CD4-positive, alpha-beta memory T cell (primary cell): ENCODE measurements around the gene TPRG1L. TPM values are rescaled to one million over a fixed set of nuclear protein-coding genes. Genes with fewer than 3 reads are reported as not detected.
A peak's percentile ranks its signal among the peaks of the same experiment; 100 is the strongest.
"Not testable (repeated sequence)": the region's sequence is repeated elsewhere in the genome, so short reads cannot be mapped to it uniquely, and the experiment has no call there.

Source experiments
- CTCF ChIA-PET: fragments of 350-600 bp; sonication (Branson Sonifier 250); formaldehyde crosslinking; loops from one replicate; lab custom pipeline; 2021; ENCODE audit warnings: inconsistent platforms; ENCODE audit not compliant: partially characterized antibody; lab: Charles Lee
- POLR2A ChIA-PET: fragments of 350-600 bp; sonication (Branson Sonifier 250); formaldehyde crosslinking; loops from one replicate; lab custom pipeline; 2021; ENCODE audit not compliant: partially characterized antibody; lab: Charles Lee
- DNase-seq, 5 donors: peaks; one replicate each; pipeline versions ENCODE4 v3.0.0 to v3.0.0-alpha.2; 2020 to 2022; ENCODE audit warnings: mixed read lengths in 1 of 5
- H3K27ac ChIP-seq: one replicate; pipeline ENCODE4 v1.7.0; 2013; ENCODE audit warnings: low read depth, low read length
- H3K27me3 ChIP-seq: 2 replicates; pipeline ENCODE4 v1.7.0; 2013; ENCODE audit warnings: mild to moderate bottlenecking, low read length, moderate library complexity; ENCODE audit not compliant: insufficient read depth
- H3K36me3 ChIP-seq: 2 replicates; pipeline ENCODE4 v1.7.0; 2013; ENCODE audit warnings: mild to moderate bottlenecking, low read length, moderate library complexity; ENCODE audit not compliant: insufficient read depth
- H3K4me1 ChIP-seq: 2 replicates; pipeline ENCODE4 v1.7.0; 2013; ENCODE audit warnings: mild to moderate bottlenecking, low read length, moderate library complexity; ENCODE audit not compliant: insufficient read depth
- H3K4me3 ChIP-seq, 2 donors: one replicate each; pipeline ENCODE4 v1.7.0; 2013; ENCODE audit warnings: low read length in 2 of 2, mild to moderate bottlenecking in 1 of 2
- H3K9me3 ChIP-seq, 2 donors: one replicate each; pipeline ENCODE4 v1.7.0; 2013; ENCODE audit warnings: low read length in 2 of 2, control low read depth in 1 of 2; ENCODE audit not compliant: control insufficient read depth in 1 of 2
- H3K27ac Mint-ChIP-seq, 7 donors: one replicate each; pipeline ENCODE4 v1.8.0; 2020 to 2021; ENCODE audit warnings: mixed read lengths in 7 of 7, mild to moderate bottlenecking in 6 of 7, inconsistent platforms in 3 of 7, moderate library complexity in 3 of 7
- H3K27me3 Mint-ChIP-seq, 2 donors: one replicate each; pipeline ENCODE4 v1.8.0; 2020 to 2021; ENCODE audit warnings: mixed read lengths in 2 of 2
- H3K36me3 Mint-ChIP-seq, 2 donors: one replicate each; pipeline ENCODE4 v1.8.0; 2020 to 2021; ENCODE audit warnings: mixed read lengths in 2 of 2, inconsistent platforms in 1 of 2, mild to moderate bottlenecking in 1 of 2
- H3K4me1 Mint-ChIP-seq, 4 donors: one replicate each; pipeline ENCODE4 v1.8.0; 2020 to 2021; ENCODE audit warnings: mixed read lengths in 4 of 4, mild to moderate bottlenecking in 1 of 4
- H3K4me3 Mint-ChIP-seq, 8 donors: one replicate each; pipeline ENCODE4 v1.8.0; 2020 to 2021; ENCODE audit warnings: mixed read lengths in 8 of 8, mild to moderate bottlenecking in 7 of 8, moderate library complexity in 6 of 8, inconsistent platforms in 3 of 8
- H3K9me3 Mint-ChIP-seq, 8 donors: one replicate each; pipeline ENCODE4 v1.8.0; 2020 to 2021; ENCODE audit warnings: mixed read lengths in 8 of 8, mild to moderate bottlenecking in 5 of 8, inconsistent platforms in 3 of 8, moderate library complexity in 1 of 8
- intact Hi-C: fragments of 100-400 bp; cut with micrococcal nuclease; formaldehyde crosslinking; loops from one replicate; pipeline ENCODE4 v1.15.1; 2023
- polyA plus RNA-seq, 2 donors: library from polyadenylated mRNA; unstranded; fragments of 300-500 nt; fragmentation: Illumina TruSeq; gene quantifications; one replicate each; pipeline ENCODE4 v1.2.3, GENCODE V29; 2021
- total RNA-seq, 2 experiments: library from RNA; stranded (reverse); gene quantifications; one replicate each; pipeline ENCODE4 v1.2.3, GENCODE V29; 2021

The TPRG1L gene
- total and polyA plus RNA-seq, 4 experiments from 2014 or later: 41.4 to 59.5 (median 52.2) TPM

GRCh38 chr1:3617806-3618345 is 6.9 kb upstream of the TPRG1L start:
- H3K4me1 ChIP-seq: peaks cover 15% of the 10 kb centered on the region
- no peak overlapping the region for H3K27ac Mint-ChIP-seq
- H3K27ac ChIP-seq: no peak overlapping the region
- no peaks in the 10 kb centered on the region for H3K36me3 Mint-ChIP-seq
- DNase-seq: no peak
- H3K27me3 Mint-ChIP-seq: peaks cover 0 to 6% of the 10 kb centered on the region in 2 donors
- no peaks in the 10 kb centered on the region for H3K9me3 Mint-ChIP-seq
- ChIA-PET CTCF (interaction anchor here (1.1 to 2.5 kb wide), 5 partner anchors 21 to 129 kb away, joined by 3 to 16 read pairs (median 5); no protein-coding TSS in a partner anchor), POLR2A (interaction anchor here (1.4 kb wide), 1 partner anchor 127 kb away, joined by 4 read pairs; no protein-coding TSS in a partner anchor)
- H3K27me3 ChIP-seq: no peaks in the 10 kb centered on the region
- no peak overlapping the region for H3K4me3 ChIP-seq
- no peak overlapping the region for H3K4me3 Mint-ChIP-seq
- intact Hi-C loops: loop anchor here (2.0 kb wide), 1 partner anchor 29 kb away; no protein-coding TSS in a partner anchor
- H3K9me3 ChIP-seq: no peaks in the 10 kb centered on the region
- no peaks in the 10 kb centered on the region for H3K36me3 ChIP-seq
- H3K4me1 Mint-ChIP-seq: peaks cover 10 to 28% (median 22%) of the 10 kb centered on the region in 4 donors

DNA sequence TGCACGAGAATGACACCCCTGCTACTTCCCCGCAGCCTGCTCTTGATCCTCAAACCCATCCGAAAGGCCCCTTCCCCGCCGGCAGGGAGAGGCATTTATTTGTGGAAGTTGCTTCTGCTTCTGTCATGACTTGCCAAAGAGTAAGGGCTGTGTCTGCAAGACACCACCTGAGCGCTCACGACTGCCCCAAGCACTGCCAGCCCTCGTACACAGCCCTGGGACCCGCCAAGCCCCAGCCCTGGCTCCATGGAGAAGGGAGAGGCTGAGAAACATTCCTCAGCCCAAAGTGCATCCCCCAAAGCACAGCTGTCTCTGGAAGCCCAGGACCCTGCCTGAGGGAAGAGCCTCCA is 6.3 kb upstream of the TPRG1L start:
- H3K4me3 Mint-ChIP-seq: no peak overlapping the region
- Histone ChIP-seq H3K4me3 (no peak overlapping the region), H3K27me3 (no peaks in the 10 kb centered on the region), H3K9me3 (no peaks in the 10 kb centered on the region), H3K4me1 (peaks cover 21% of the 10 kb centered on the region), H3K27ac (no peak overlapping the region), H3K36me3 (no peaks in the 10 kb centered on the region)
- DNase-seq: no peak
- no peaks in the 10 kb centered on the region for H3K9me3 Mint-ChIP-seq
- peaks cover 15 to 35% (median 28%) of the 10 kb centered on the region in 4 donors for H3K4me1 Mint-ChIP-seq
- POLR2A ChIA-PET: interaction anchor here (0.9 to 3.7 kb wide), 6 partner anchors 88 to 166 kb away, joined by 3 to 13 read pairs (median 4); no protein-coding TSS in a partner anchor
- peaks cover 0 to under 1% of the 10 kb centered on the region in 2 donors for H3K36me3 Mint-ChIP-seq
- CTCF ChIA-PET: interaction anchor here (0.7 to 6.1 kb wide), 19 partner anchors 11 to 166 kb away, joined by 3 to 60 read pairs (median 4); no protein-coding TSS in a partner anchor
- peak overlapping the region in 1 of 7 donors; percentile 53 for H3K27ac Mint-ChIP-seq
- intact Hi-C loops: loop anchor here (2.0 kb wide), 1 partner anchor 30 kb away; no protein-coding TSS in a partner anchor
- peaks cover 0 to 6% of the 10 kb centered on the region in 2 donors for H3K27me3 Mint-ChIP-seq

GRCh38 chr1:3618881-3619671 is 5.7 kb upstream of the TPRG1L start:
- Mint-ChIP-seq H3K4me3 (no peak overlapping the region), H3K27ac (peak overlapping the region in 2 of 7 donors; percentile 53 to 60), H3K4me1 (peaks cover 20 to 40% (median 34%) of the 10 kb centered on the region in 4 donors), H3K27me3 (peaks cover 0 to 1% of the 10 kb centered on the region in 2 donors), H3K9me3 (no peaks in the 10 kb centered on the region), H3K36me3 (peaks cover 0 to 2% of the 10 kb centered on the region in 2 donors)
- no peak overlapping the region for H3K4me3 ChIP-seq
- no peak overlapping the region for H3K27ac ChIP-seq
- no peaks in the 10 kb centered on the region for H3K9me3 ChIP-seq
- intact Hi-C loops: loop anchor here (1.0 to 2.0 kb wide), 5 partner anchors 30 to 166 kb away; no protein-coding TSS in a partner anchor
- H3K27me3 ChIP-seq: no peaks in the 10 kb centered on the region
- DNase-seq: peak; percentile 74 to 81 (median 78)
- peaks cover 27% of the 10 kb centered on the region for H3K4me1 ChIP-seq
- POLR2A ChIA-PET: interaction anchor here (0.6 to 3.7 kb wide), 7 partner anchors 89 to 166 kb away, joined by 3 to 13 read pairs (median 4); no protein-coding TSS in a partner anchor
- CTCF ChIA-PET: interaction anchor here (0.7 to 6.1 kb wide), 19 partner anchors 11 to 166 kb away, joined by 3 to 60 read pairs (median 4); no protein-coding TSS in a partner anchor
- no peaks in the 10 kb centered on the region for H3K36me3 ChIP-seq

- H3K4me3 ChIP-seq: no peak overlapping the region
- H3K4me1 Mint-ChIP-seq: peaks cover 23 to 52% (median 39%) of the 10 kb centered on the region in 4 donors
- no peaks in the 10 kb centered on the region for H3K36me3 ChIP-seq
- H3K27me3 ChIP-seq: no peaks in the 10 kb centered on the region
- intact Hi-C loops: loop anchor here (1.0 kb wide), 1 partner anchor 104 kb away; no protein-coding TSS in a partner anchor
- peak overlapping the region in 2 of 7 donors; percentile 46 to 64 for H3K27ac Mint-ChIP-seq
- peaks cover 32% of the 10 kb centered on the region for H3K4me1 ChIP-seq
- H3K9me3 Mint-ChIP-seq: peaks cover 0 to 2% (median 0%) of the 10 kb centered on the region in 8 donors
- no peaks in the 10 kb centered on the region for H3K9me3 ChIP-seq
- POLR2A ChIA-PET: interaction anchor here (2.2 to 3.7 kb wide), 2 partner anchors 90 to 168 kb away, joined by 5 to 13 read pairs; no protein-coding TSS in a partner anchor
- peak overlapping the region in 1 of 8 donors; percentile 52 for H3K4me3 Mint-ChIP-seq
- DNase-seq: no peak
- no peaks in the 10 kb centered on the region for H3K27me3 Mint-ChIP-seq
- CTCF ChIA-PET: interaction anchor here (1.0 to 6.1 kb wide), 12 partner anchors 25 to 168 kb away, joined by 3 to 60 read pairs (median 6); no protein-coding TSS in a partner anchor
- H3K36me3 Mint-ChIP-seq: peaks cover 0 to 7% of the 10 kb centered on the region in 2 donors
- no peak overlapping the region for H3K27ac ChIP-seq
These were observed 4.1 kb upstream of the TPRG1L start for GRCh38 chr1:3620708-3621107.

GRCh38 chr1:3621151-3621671 is 3.6 kb upstream of the TPRG1L start:
- peak in 1 of 5 donors; percentile 29 for DNase-seq
- H3K27me3 ChIP-seq, H3K9me3 Mint-ChIP-seq, H3K4me3 ChIP-seq, H3K27me3 Mint-ChIP-seq, H3K9me3 ChIP-seq, H3K36me3 ChIP-seq, H3K27ac ChIP-seq: not testable (repeated sequence)
- H3K4me3 Mint-ChIP-seq: peak overlapping the region in 2 of 8 donors; percentile 31 to 61
- ChIA-PET POLR2A (interaction anchor here (2.2 to 3.7 kb wide), 2 partner anchors 91 to 168 kb away, joined by 5 to 13 read pairs; no protein-coding TSS in a partner anchor), CTCF (interaction anchor here (0.7 to 6.1 kb wide), 10 partner anchors 25 to 168 kb away, joined by 3 to 60 read pairs (median 5); no protein-coding TSS in a partner anchor)
- peaks cover 37% of the 10 kb centered on the region for H3K4me1 ChIP-seq
- peaks cover 2 to 11% of the 10 kb centered on the region in 2 donors for H3K36me3 Mint-ChIP-seq
- H3K27ac Mint-ChIP-seq: peak overlapping the region in 4 of 7 donors; percentile 63 to 75 (median 67)
- intact Hi-C loops: loop anchor here (1.0 kb wide), 1 partner anchor 103 kb away; no protein-coding TSS in a partner anchor
- H3K4me1 Mint-ChIP-seq: peaks cover 28 to 57% (median 44%) of the 10 kb centered on the region in 4 donors

- peaks cover 29 to 59% (median 45%) of the 10 kb centered on the region in 4 donors for H3K4me1 Mint-ChIP-seq
These were observed 2.7 kb upstream of the TPRG1L start for GRCh38 chr1:3622102-3622501.

More at GRCh38 chr1:3622102-3622501, 2.7 kb upstream of the TPRG1L start:
- H3K9me3 ChIP-seq, H3K27me3 Mint-ChIP-seq, DNase-seq, H3K36me3 ChIP-seq, H3K27me3 ChIP-seq, H3K27ac ChIP-seq, intact Hi-C loops, H3K9me3 Mint-ChIP-seq, H3K4me3 ChIP-seq: not testable (repeated sequence)
- Mint-ChIP-seq H3K4me3 (peak overlapping the region in 6 of 8 donors; percentile 2 to 78 (median 66)), H3K27ac (peak overlapping the region; percentile 59 to 98 (median 75)), H3K36me3 (peaks cover 3 to 11% of the 10 kb centered on the region in 2 donors)
- CTCF ChIA-PET: interaction anchor here (0.7 to 6.1 kb wide), 8 partner anchors 24 to 169 kb away, joined by 3 to 60 read pairs (median 4); no protein-coding TSS in a partner anchor
- POLR2A ChIA-PET: interaction anchor here (2.2 to 3.7 kb wide), 2 partner anchors 92 to 169 kb away, joined by 5 to 13 read pairs; no protein-coding TSS in a partner anchor
- peaks cover 37% of the 10 kb centered on the region for H3K4me1 ChIP-seq
